Gastroesophageal sphincter (tissue), 3 donors: ENCODE data around the gene RBM42.

Source experiments
- CTCF ChIP-seq, 4 experiments: fragments of 200-600 bp in 2 of 4; fragments of 450-650 bp in 2 of 4; sonication (generic) in 1 of 4; IDR thresholded peaks; one replicate each; pipeline ENCODE4 v1.5.1; 2017 to 2019; ENCODE audit warnings: antibody characterized with exemption in 4 of 4, mild to moderate bottlenecking in 2 of 4, moderate library complexity in 2 of 4
- POLR2AphosphoS5 ChIP-seq: sonication (generic); formaldehyde crosslinking; IDR thresholded peaks from one replicate; pipeline ENCODE4 v1.6.1; 2017; ENCODE audit warnings: antibody characterized with exemption

GRCh38 chr19:35608251-35608650, 20.6 kb upstream of the RBM42 start:
- TF ChIP-seq POLR2AphosphoS5, result no peak
- TF ChIP-seq CTCF (IDR thresholded peaks at IDR 0.05), result no peak
